Measurements from ENCODE around the gene DPF3.
"Not testable (repeated sequence)": the region's sequence is repeated elsewhere in the genome, so short reads cannot be mapped to it uniquely, and the experiment has no call there.

Gene DPF3

GRCh38 chr14:72876005-72876709 is 17.7 kb downstream of the DPF3 start:
- H3K4me3 ChIP-seq (ENCODE audit: low read depth, low read length): no peak overlapping the region
- TF ChIP-seq CTCF (IDR thresholded peaks at IDR 0.05; ENCODE audit: borderline replicate concordance, insufficient read depth, low read depth, low read length): no peak

- H3K4me3 ChIP-seq (ENCODE audit: low read depth, low read length): not testable (repeated sequence)
Observed at GRCh38 chr14:72870878-72871277, 23.0 kb downstream of the DPF3 start.

- no peak for TF ChIP-seq CTCF (IDR thresholded peaks at IDR 0.05; ENCODE audit: borderline replicate concordance, insufficient read depth, low read depth, low read length)
- H3K4me3 ChIP-seq (ENCODE audit: low read depth, low read length): no peak overlapping the region
Observed at GRCh38 chr14:72869407-72870329, 24.2 kb downstream of the DPF3 start.

- no peak for TF ChIP-seq CTCF (IDR thresholded peaks at IDR 0.05; ENCODE audit: borderline replicate concordance, insufficient read depth, low read depth, low read length)
- no peak overlapping the region for H3K4me3 ChIP-seq (ENCODE audit: low read depth, low read length)
Observed at GRCh38 chr14:72868500-72868899, 25.4 kb downstream of the DPF3 start.

GRCh38 chr14:72864712-72865365 is 29.1 kb downstream of the DPF3 start:
- no peak for TF ChIP-seq CTCF (IDR thresholded peaks at IDR 0.05; ENCODE audit: borderline replicate concordance, insufficient read depth, low read depth, low read length)

GRCh38 chr14:72863216-72864006 is 30.5 kb downstream of the DPF3 start:
- no peak for TF ChIP-seq CTCF (IDR thresholded peaks at IDR 0.05; ENCODE audit: borderline replicate concordance, insufficient read depth, low read depth, low read length)
- H3K4me3 ChIP-seq (ENCODE audit: low read depth, low read length): no peak overlapping the region

More at GRCh38 chr14:72864712-72865365, 29.1 kb downstream of the DPF3 start:
- no peak overlapping the region for H3K4me3 ChIP-seq (ENCODE audit: low read depth, low read length)
